MM.1S (cell line): ENCODE results near the gene TBL1XR1.

Source experiments
- EZH2 ChIP-seq: fragments of 300-600 bp; sonication (generic); optimal IDR thresholded peaks from 2 replicates; pipeline ENCODE3; 2017; ENCODE audit warnings: low read depth, mild to moderate bottlenecking, antibody characterized with exemption, low read length, mixed read lengths
- TF ChIP-seq, protein P1 (sequence below): fragments of 300-600 bp; sonication (generic); IDR thresholded peaks from 2 replicates; pipeline ENCODE4 v1.5.1; 2016; ENCODE audit warnings: antibody characterized with exemption, low read length, mixed read lengths

DNA sequence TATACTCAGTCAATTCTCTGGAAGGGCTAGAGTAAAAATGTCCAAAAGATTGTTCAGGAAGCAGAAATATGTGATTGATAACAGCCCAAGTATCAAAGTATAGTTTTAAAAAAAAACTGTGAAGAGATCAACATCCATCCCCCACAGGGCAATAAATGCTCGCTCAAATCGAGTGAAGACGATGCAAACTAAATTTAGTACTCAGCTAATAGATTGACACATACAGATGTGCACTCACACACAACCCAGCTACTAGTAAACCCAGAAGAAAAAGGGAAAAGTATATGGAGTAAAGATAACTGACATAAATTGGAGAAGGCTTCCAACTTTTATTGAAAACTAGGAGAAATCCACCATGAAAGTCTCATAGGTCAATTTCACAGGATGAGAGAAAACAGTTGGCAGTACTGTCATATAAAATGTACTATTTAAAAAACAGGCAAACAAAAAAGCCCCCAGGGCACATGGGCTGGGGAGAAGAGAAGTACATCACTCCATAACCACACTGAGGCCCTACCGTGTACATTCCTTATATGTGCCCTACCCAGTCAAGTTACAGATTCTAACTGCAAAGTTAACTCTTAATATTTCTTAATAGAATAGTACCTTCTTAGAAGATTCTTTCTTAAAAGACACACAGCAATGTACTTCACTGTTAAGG lies 125.7 kb downstream of the TBL1XR1 start:
- TF ChIP-seq, protein P1, sequence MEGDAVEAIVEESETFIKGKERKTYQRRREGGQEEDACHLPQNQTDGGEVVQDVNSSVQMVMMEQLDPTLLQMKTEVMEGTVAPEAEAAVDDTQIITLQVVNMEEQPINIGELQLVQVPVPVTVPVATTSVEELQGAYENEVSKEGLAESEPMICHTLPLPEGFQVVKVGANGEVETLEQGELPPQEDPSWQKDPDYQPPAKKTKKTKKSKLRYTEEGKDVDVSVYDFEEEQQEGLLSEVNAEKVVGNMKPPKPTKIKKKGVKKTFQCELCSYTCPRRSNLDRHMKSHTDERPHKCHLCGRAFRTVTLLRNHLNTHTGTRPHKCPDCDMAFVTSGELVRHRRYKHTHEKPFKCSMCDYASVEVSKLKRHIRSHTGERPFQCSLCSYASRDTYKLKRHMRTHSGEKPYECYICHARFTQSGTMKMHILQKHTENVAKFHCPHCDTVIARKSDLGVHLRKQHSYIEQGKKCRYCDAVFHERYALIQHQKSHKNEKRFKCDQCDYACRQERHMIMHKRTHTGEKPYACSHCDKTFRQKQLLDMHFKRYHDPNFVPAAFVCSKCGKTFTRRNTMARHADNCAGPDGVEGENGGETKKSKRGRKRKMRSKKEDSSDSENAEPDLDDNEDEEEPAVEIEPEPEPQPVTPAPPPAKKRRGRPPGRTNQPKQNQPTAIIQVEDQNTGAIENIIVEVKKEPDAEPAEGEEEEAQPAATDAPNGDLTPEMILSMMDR = no peak
- TF ChIP-seq EZH2 = no peak
